Ovary (tissue), 3 donors: ENCODE data around the gene DHH.

Experiments
- CTCF ChIP-seq, 3 donors: fragments of 450-650 bp in 2 of 3; fragments of 200-600 bp in 1 of 3; IDR thresholded peaks; one replicate each; pipeline versions ENCODE4 v1.5.1 to v1.8.0; 2016 to 2022; ENCODE audit warnings: antibody characterized with exemption in 3 of 3, mild to moderate bottlenecking in 1 of 3
- EP300 ChIP-seq: sonication (generic); formaldehyde crosslinking; IDR thresholded peaks from one replicate; pipeline ENCODE4 v1.6.1; 2017; ENCODE audit warnings: antibody characterized with exemption
- POLR2A ChIP-seq: fragments of 450-650 bp; IDR thresholded peaks from one replicate; pipeline ENCODE4 v1.6.1; 2017; ENCODE audit warnings: antibody characterized with exemption, mild to moderate bottlenecking, moderate library complexity
- donor health status: DM: no; HTN: no; CAD: no.

DNA sequence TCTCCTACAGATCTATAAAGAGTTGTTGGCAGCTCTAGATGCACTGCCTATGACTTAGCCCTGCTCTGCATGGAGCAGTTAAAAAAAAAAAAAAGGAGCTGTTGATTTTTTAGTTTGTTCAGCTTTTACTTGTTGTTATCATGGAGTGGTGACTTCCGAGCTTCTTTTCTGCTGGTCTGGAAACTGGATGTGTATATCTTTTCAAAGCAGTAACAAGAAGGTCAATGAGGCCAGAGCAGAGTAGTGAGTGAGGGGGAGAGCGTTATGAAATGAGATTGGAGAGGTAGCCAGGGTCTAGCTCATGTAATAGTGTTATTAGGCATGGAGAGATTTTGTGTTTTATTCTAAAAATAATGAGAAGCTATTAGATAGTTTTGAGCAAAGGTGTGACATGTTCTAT lies 49.8 kb upstream of the DHH start:
- TF ChIP-seq CTCF (IDR thresholded peaks at IDR 0.05): no peak
- TF ChIP-seq POLR2A: no peak
- TF ChIP-seq EP300: no peak
